C4-2B (cell line): ENCODE measurements around the gene BLOC1S4.

Source experiments
- ZFX ChIP-seq: fragments of 450-650 bp; IDR thresholded peaks from 2 replicates; pipeline ENCODE4 v1.6.1; 2017
- TF ChIP-seq, protein P1 (sequence below): fragments of 450-650 bp; conservative IDR thresholded peaks from 2 replicates; pipeline ENCODE4 v1.5.1; 2017; ENCODE audit warnings: mild to moderate bottlenecking

DNA sequence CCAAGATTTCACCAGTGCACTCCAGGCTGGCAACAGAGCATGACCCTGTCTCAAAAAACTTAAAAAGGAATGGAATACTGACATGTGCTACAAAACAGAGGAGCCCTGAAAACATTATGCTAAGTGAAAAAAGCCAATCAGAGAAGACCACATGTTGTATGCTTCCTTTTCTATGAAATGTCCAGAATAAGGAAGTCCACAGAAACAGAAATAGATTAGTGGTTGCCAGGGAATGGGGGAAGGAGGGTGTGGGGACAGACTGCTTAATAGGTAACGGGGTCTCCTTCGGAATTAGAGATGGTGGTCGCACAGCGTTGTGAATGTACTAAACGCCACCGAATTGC is 36.5 kb downstream of the BLOC1S4 start:
- TF ChIP-seq, protein P1, sequence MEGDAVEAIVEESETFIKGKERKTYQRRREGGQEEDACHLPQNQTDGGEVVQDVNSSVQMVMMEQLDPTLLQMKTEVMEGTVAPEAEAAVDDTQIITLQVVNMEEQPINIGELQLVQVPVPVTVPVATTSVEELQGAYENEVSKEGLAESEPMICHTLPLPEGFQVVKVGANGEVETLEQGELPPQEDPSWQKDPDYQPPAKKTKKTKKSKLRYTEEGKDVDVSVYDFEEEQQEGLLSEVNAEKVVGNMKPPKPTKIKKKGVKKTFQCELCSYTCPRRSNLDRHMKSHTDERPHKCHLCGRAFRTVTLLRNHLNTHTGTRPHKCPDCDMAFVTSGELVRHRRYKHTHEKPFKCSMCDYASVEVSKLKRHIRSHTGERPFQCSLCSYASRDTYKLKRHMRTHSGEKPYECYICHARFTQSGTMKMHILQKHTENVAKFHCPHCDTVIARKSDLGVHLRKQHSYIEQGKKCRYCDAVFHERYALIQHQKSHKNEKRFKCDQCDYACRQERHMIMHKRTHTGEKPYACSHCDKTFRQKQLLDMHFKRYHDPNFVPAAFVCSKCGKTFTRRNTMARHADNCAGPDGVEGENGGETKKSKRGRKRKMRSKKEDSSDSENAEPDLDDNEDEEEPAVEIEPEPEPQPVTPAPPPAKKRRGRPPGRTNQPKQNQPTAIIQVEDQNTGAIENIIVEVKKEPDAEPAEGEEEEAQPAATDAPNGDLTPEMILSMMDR, result no peak
- no peak for TF ChIP-seq ZFX
